GM12878 (cell line): Measurements from ENCODE around the gene LCMT1.

ENCODE experiments used
- POLR2A ChIP-seq: IDR thresholded peaks from 2 replicates; pipeline ENCODE4 v1.6.1; 2011; ENCODE audit warnings: low read depth, mild to moderate bottlenecking, low read length
- RCOR1 ChIP-seq: conservative IDR thresholded peaks from 2 replicates; pipeline ENCODE4 v1.6.1; 2012; ENCODE audit warnings: low read depth, low read length, improper control_type of control experiment
- TAF1 ChIP-seq: IDR thresholded peaks from 2 replicates; pipeline ENCODE4 v1.6.1; 2011; ENCODE audit warnings: mild to moderate bottlenecking, low read depth, low read length, borderline replicate concordance
- TBL1XR1 ChIP-seq: IDR thresholded peaks from 2 replicates; pipeline ENCODE4 v1.6.1; 2012; ENCODE audit warnings: low read depth, low read length, improper control_type of control experiment
- TF ChIP-seq, protein P1 (sequence below), 3 experiments: IDR thresholded peaks in 2 of 3; conservative IDR thresholded peaks in 1 of 3; 2 replicates each; pipeline ENCODE4 v1.5.1; 2011; ENCODE audit warnings: low read depth in 3 of 3, low read length in 3 of 3, mild to moderate bottlenecking in 3 of 3, control low read depth in 2 of 3, moderate library complexity in 2 of 3, inconsistent platforms in 1 of 3, mixed read lengths in 1 of 3; ENCODE audit not compliant: control insufficient read depth in 2 of 3, insufficient read depth in 1 of 3; ENCODE audit errors: extremely low read depth in 1 of 3
- TF ChIP-seq, protein P2 (sequence below): fragments of 450-650 bp; formaldehyde crosslinking; IDR thresholded peaks from 2 replicates; pipeline ENCODE4 v1.4.0; 2020; ENCODE audit warnings: mild to moderate bottlenecking, moderate library complexity
- TF ChIP-seq, protein P3 (sequence below): IDR thresholded peaks from 2 replicates; pipeline ENCODE4 v1.6.1; 2012; ENCODE audit warnings: low read length, inconsistent platforms

- TF ChIP-seq TAF1 (no peak), POLR2A (no peak), RCOR1 (no peak), TBL1XR1 (no peak)
- TF ChIP-seq, protein P1, sequence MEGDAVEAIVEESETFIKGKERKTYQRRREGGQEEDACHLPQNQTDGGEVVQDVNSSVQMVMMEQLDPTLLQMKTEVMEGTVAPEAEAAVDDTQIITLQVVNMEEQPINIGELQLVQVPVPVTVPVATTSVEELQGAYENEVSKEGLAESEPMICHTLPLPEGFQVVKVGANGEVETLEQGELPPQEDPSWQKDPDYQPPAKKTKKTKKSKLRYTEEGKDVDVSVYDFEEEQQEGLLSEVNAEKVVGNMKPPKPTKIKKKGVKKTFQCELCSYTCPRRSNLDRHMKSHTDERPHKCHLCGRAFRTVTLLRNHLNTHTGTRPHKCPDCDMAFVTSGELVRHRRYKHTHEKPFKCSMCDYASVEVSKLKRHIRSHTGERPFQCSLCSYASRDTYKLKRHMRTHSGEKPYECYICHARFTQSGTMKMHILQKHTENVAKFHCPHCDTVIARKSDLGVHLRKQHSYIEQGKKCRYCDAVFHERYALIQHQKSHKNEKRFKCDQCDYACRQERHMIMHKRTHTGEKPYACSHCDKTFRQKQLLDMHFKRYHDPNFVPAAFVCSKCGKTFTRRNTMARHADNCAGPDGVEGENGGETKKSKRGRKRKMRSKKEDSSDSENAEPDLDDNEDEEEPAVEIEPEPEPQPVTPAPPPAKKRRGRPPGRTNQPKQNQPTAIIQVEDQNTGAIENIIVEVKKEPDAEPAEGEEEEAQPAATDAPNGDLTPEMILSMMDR (IDR thresholded peaks at IDR 0.05 in 2 of 3, conservative IDR thresholded peaks at IDR 0.05 in 1 of 3; ENCODE audit: control insufficient read depth in 2 of 3, extremely low read depth in 1 of 3, insufficient read depth in 1 of 3, low read depth in 3 of 3, low read length in 3 of 3): no peak
- TF ChIP-seq, protein P2, sequence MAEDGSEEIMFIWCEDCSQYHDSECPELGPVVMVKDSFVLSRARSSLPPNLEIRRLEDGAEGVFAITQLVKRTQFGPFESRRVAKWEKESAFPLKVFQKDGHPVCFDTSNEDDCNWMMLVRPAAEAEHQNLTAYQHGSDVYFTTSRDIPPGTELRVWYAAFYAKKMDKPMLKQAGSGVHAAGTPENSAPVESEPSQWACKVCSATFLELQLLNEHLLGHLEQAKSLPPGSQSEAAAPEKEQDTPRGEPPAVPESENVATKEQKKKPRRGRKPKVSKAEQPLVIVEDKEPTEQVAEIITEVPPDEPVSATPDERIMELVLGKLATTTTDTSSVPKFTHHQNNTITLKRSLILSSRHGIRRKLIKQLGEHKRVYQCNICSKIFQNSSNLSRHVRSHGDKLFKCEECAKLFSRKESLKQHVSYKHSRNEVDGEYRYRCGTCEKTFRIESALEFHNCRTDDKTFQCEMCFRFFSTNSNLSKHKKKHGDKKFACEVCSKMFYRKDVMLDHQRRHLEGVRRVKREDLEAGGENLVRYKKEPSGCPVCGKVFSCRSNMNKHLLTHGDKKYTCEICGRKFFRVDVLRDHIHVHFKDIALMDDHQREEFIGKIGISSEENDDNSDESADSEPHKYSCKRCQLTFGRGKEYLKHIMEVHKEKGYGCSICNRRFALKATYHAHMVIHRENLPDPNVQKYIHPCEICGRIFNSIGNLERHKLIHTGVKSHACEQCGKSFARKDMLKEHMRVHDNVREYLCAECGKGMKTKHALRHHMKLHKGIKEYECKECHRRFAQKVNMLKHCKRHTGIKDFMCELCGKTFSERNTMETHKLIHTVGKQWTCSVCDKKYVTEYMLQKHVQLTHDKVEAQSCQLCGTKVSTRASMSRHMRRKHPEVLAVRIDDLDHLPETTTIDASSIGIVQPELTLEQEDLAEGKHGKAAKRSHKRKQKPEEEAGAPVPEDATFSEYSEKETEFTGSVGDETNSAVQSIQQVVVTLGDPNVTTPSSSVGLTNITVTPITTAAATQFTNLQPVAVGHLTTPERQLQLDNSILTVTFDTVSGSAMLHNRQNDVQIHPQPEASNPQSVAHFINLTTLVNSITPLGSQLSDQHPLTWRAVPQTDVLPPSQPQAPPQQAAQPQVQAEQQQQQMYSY (CRISPR knock-in tag): no peak
- TF ChIP-seq, protein P3, sequence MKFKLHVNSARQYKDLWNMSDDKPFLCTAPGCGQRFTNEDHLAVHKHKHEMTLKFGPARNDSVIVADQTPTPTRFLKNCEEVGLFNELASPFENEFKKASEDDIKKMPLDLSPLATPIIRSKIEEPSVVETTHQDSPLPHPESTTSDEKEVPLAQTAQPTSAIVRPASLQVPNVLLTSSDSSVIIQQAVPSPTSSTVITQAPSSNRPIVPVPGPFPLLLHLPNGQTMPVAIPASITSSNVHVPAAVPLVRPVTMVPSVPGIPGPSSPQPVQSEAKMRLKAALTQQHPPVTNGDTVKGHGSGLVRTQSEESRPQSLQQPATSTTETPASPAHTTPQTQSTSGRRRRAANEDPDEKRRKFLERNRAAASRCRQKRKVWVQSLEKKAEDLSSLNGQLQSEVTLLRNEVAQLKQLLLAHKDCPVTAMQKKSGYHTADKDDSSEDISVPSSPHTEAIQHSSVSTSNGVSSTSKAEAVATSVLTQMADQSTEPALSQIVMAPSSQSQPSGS: no peak
Measured at GRCh38 chr16:25184771-25185170, 73.2 kb downstream of the LCMT1 start.
